BJ (cell line): Measurements from ENCODE around the gene HMHB1. TPM values are rescaled to one million over a fixed set of nuclear protein-coding genes. Genes with fewer than 3 reads are reported as not detected.
"Not testable (repeated sequence)": the region's sequence is repeated elsewhere in the genome, so short reads cannot be mapped to it uniquely, and the experiment has no call there.

Source experiments
- CTCF ChIA-PET: fragments of 350-600 bp; formaldehyde crosslinking; extraction: SDS; loops from one replicate; lab custom pipeline; 2021; ENCODE audit warnings: antibody characterized with exemption, inconsistent platforms; lab: Yijun Ruan, JAX
- POLR2A ChIA-PET: fragments of 300-600 bp; sonication (Branson Sonifier 250); formaldehyde crosslinking; extraction: SDS; loops from one replicate; lab custom pipeline; 2021; ENCODE audit warnings: antibody characterized with exemption; lab: Charles Lee
- DNase-seq: peaks from one replicate; pipeline ENCODE4 v3.0.0-alpha.2; 2011; ENCODE audit warnings: low read depth
- H3K27me3 ChIP-seq: 2 replicates; pipeline ENCODE4 v1.6.0; 2011; ENCODE audit warnings: low read length; ENCODE audit not compliant: control insufficient read depth, insufficient read depth
- H3K36me3 ChIP-seq: 2 replicates; pipeline ENCODE4 v1.5.1; 2011; ENCODE audit warnings: low read length; ENCODE audit not compliant: control insufficient read depth, insufficient read depth
- H3K4me3 ChIP-seq: 2 replicates; pipeline ENCODE4 v1.5.1; 2011; ENCODE audit warnings: low read depth, mild to moderate bottlenecking, control low read depth, low read length
- CTCF ChIP-seq: IDR thresholded peaks from 2 replicates; pipeline ENCODE4 v1.5.1; 2011; ENCODE audit warnings: low read depth, mild to moderate bottlenecking, control low read depth, inconsistent platforms, low read length, moderate library complexity; ENCODE audit not compliant: insufficient read depth
- polyA plus RNA-seq: library from polyadenylated mRNA; depleted of rRNA; stranded (reverse); fragments of >200 nt; gene quantifications from 2 replicates; pipeline ENCODE4 v1.2.3, GENCODE V29; 2011

HMHB1 gene
- polyA plus RNA-seq, 1 experiment, result not detected

GRCh38 chr5:143801252-143801939, 10.6 kb upstream of the HMHB1 start:
- TF ChIP-seq CTCF, result no peak
- no peak overlapping the region for H3K4me3 ChIP-seq
- no peaks in the 10 kb centered on the region for H3K36me3 ChIP-seq
- no peak for DNase-seq
- no peaks in the 10 kb centered on the region for H3K27me3 ChIP-seq
- CTCF ChIA-PET, result interaction anchor here (0.6 to 1.1 kb wide), 4 partner anchors 8 to 32 kb away, joined by 3 to 4 read pairs (median 3); no protein-coding TSS in a partner anchor
- POLR2A ChIA-PET, result no interaction called here

- no peak for DNase-seq
- POLR2A ChIA-PET, result no interaction called here
- H3K4me3 ChIP-seq, result no peak overlapping the region
- no peak for TF ChIP-seq CTCF
- H3K36me3 ChIP-seq, result no peaks in the 10 kb centered on the region
- CTCF ChIA-PET, result no interaction called here
- no peaks in the 10 kb centered on the region for H3K27me3 ChIP-seq
These were observed 6.1 kb upstream of the HMHB1 start for GRCh38 chr5:143805861-143806260.

GRCh38 chr5:143806579-143806978, 5.4 kb upstream of the HMHB1 start:
- ChIA-PET POLR2A (no interaction called here), CTCF (no interaction called here)
- TF ChIP-seq CTCF, result no peak
- no peak overlapping the region for H3K4me3 ChIP-seq
- no peaks in the 10 kb centered on the region for H3K27me3 ChIP-seq
- H3K36me3 ChIP-seq, result no peaks in the 10 kb centered on the region
- DNase-seq, result no peak

GRCh38 chr5:143807401-143807800, 4.6 kb upstream of the HMHB1 start:
- Histone ChIP-seq H3K4me3 (no peak overlapping the region), H3K36me3 (no peaks in the 10 kb centered on the region), H3K27me3 (no peaks in the 10 kb centered on the region)
- no peak for TF ChIP-seq CTCF
- DNase-seq, result no peak
- ChIA-PET POLR2A (no interaction called here), CTCF (interaction anchor here (0.6 kb wide), 1 partner anchor 644 kb away, joined by 3 read pairs; no protein-coding TSS in a partner anchor)

GRCh38 chr5:143816370-143816769, 4.4 kb downstream of the HMHB1 start:
- POLR2A ChIA-PET, H3K4me3 ChIP-seq, H3K36me3 ChIP-seq, H3K27me3 ChIP-seq, CTCF ChIA-PET, DNase-seq: not testable (repeated sequence)

GRCh38 chr5:143819716-143820115, 7.8 kb downstream of the HMHB1 start:
- ChIA-PET POLR2A (no interaction called here), CTCF (interaction anchor here (1.0 kb wide), 1 partner anchor 8 kb away, joined by 3 read pairs; the partner anchor contains the start of gene HMHB1)
- no peaks in the 10 kb centered on the region for H3K27me3 ChIP-seq
- DNase-seq, result no peak
- H3K36me3 ChIP-seq, result no peaks in the 10 kb centered on the region
- no peak for TF ChIP-seq CTCF
- H3K4me3 ChIP-seq, result no peak overlapping the region
